HepG2 (cell line): Measurements from ENCODE around the gene URGCP. TPM values are rescaled to one million over a fixed set of nuclear protein-coding genes. Genes with fewer than 3 reads are reported as not detected.

Source experiments
- ETS1 ChIP-seq: sonication (generic); formaldehyde crosslinking; IDR thresholded peaks from 2 replicates; pipeline ENCODE4 v1.4.0; 2020; ENCODE audit warnings: missing genetic modification reagents
- FIP1L1 ChIP-seq: fragments of 200-400 bp; formaldehyde crosslinking; IDR thresholded peaks from 2 replicates; pipeline ENCODE4 v1.6.1; 2018; ENCODE audit warnings: low read depth, mild to moderate bottlenecking, low read length, moderate library complexity, borderline replicate concordance; ENCODE audit not compliant: insufficient read depth
- HMGXB4 ChIP-seq, 2 experiments: sonication (generic) in 1 of 2; formaldehyde crosslinking in 1 of 2; IDR thresholded peaks; 2 replicates each; pipeline versions ENCODE4 v1.4.0 to v1.6.1; 2018 to 2020; ENCODE audit warnings: missing genetic modification reagents in 2 of 2, borderline replicate concordance in 1 of 2, low read depth in 1 of 2, mild to moderate bottlenecking in 1 of 2, missing biosample characterization in 1 of 2
- KDM3A ChIP-seq: IDR thresholded peaks from 2 replicates; pipeline ENCODE4 v1.6.1; 2018; ENCODE audit warnings: low read depth, missing compliant biosample characterization
- NFIC ChIP-seq: IDR thresholded peaks from 2 replicates; pipeline ENCODE4 v1.6.1; 2012; ENCODE audit warnings: mild to moderate bottlenecking, low read length, inconsistent platforms
- PLRG1 ChIP-seq: fragments of 450-650 bp; conservative IDR thresholded peaks from 2 replicates; pipeline ENCODE4 v1.6.1; 2016
- RXRA ChIP-seq: sonication (generic); formaldehyde crosslinking; IDR thresholded peaks from 2 replicates; pipeline ENCODE4 v1.5.1; 2020; ENCODE audit warnings: missing genetic modification reagents
- TSC22D2 ChIP-seq: sonication (generic); formaldehyde crosslinking; IDR thresholded peaks from 2 replicates; pipeline ENCODE4 v1.5.1; 2020; ENCODE audit warnings: missing genetic modification reagents, mild to moderate bottlenecking, borderline replicate concordance
- U2AF1 ChIP-seq: fragments of 200-400 bp; formaldehyde crosslinking; optimal IDR thresholded peaks from 2 replicates; pipeline ENCODE3; 2017; ENCODE audit warnings: mild to moderate bottlenecking, low read depth, low read length
- ZBTB44 ChIP-seq: sonication (generic); formaldehyde crosslinking; IDR thresholded peaks from 2 replicates; pipeline ENCODE4 v1.4.0; 2020; ENCODE audit warnings: missing genetic modification reagents
- ZNF142 ChIP-seq: sonication (generic); formaldehyde crosslinking; IDR thresholded peaks from 2 replicates; pipeline ENCODE4 v1.4.0; 2020; ENCODE audit warnings: missing genetic modification reagents
- ZNF234 ChIP-seq: sonication (generic); formaldehyde crosslinking; conservative IDR thresholded peaks from 2 replicates; pipeline ENCODE4 v1.5.1; 2020; ENCODE audit warnings: mild to moderate bottlenecking, missing genetic modification reagents
- ZNF367 ChIP-seq: sonication (generic); formaldehyde crosslinking; IDR thresholded peaks from 2 replicates; pipeline ENCODE4 v1.4.0; 2020; ENCODE audit warnings: missing genetic modification reagents, borderline replicate concordance
- polyA plus RNA-seq, 8 experiments: library from polyadenylated mRNA; depleted of rRNA in 3 of 8; stranded (reverse) in 7 of 8; unstranded in 1 of 8; fragments of >200 nt; fragmentation: Illumina TruSeq in 4 of 8; extraction: Trizol in 4 of 8; gene quantifications; 2 replicates each; pipeline versions ENCODE4 v1.2.1 to v1.2.3, GENCODE V29; 2011 to 2016; ENCODE audit warnings: low read depth in 4 of 8, missing spikeins in 1 of 8, mixed read lengths in 1 of 8; ENCODE audit not compliant: insufficient read depth in 1 of 8
- total RNA-seq, 5 experiments: library from RNA; depleted of rRNA; stranded (reverse); fragments of >200 nt; fragmentation: Illumina TruSeq; extraction: Trizol; gene quantifications; 2 replicates each; pipeline ENCODE4 v1.2.3, GENCODE V29; 2016; ENCODE audit warnings: low read depth in 1 of 5
- TF ChIP-seq, protein P1 (sequence below): sonication (generic); formaldehyde crosslinking; IDR thresholded peaks from 2 replicates; pipeline ENCODE4 v1.5.0; 2020; ENCODE audit warnings: missing genetic modification reagents
- TF ChIP-seq, protein P2 (sequence below): sonication (generic); formaldehyde crosslinking; IDR thresholded peaks from 2 replicates; pipeline ENCODE4 v1.4.0; 2020; ENCODE audit warnings: missing genetic modification reagents

The URGCP gene
- total and polyA plus RNA-seq, 2 of the 13 experiments (the other 11 are each of a cell fraction or from before 2014, with no cell fraction given), result 22.3 to 25.8 TPM

DNA sequence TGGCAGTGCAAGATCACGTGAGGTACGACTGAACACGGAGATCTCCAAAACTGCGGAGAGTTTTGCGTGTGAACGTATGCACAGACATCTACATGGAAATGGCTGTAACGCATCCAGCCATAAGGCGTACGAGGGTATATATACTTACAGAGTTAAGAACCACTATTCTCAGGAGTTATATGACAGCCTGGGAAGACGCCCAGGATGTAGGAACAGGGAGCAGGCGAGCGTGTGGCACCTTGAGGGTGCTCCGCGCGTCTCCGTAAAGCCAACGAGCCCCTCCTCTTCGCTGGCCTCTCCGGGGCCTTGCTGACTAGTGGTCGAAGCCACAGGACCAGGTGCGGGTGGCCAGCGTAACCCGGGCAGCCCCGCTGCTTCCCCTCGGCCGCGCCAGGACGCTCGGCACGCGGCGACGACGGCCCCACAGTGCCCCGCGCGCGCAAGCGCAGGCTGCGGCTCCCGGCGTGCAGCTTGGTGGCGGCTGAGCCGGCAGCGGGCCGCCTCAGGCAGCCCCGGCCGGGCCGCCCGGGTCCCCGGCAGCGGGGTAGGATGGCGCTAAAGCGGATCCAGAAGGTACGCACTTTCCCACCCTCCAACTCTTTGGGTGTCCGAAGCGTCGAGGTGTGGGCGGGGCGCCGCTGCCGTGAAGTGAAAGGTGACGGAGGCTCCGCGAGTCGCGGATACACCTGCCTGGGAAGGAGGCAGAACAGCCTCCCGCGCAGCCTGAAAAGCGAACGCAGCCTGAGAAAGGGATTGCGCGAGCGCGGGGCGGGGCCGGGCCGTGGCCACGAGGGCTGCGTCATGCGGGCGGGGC is 19.8 kb upstream of the URGCP start, which contains the start of gene UBE2D4 (continued):
- TF ChIP-seq, protein P1, sequence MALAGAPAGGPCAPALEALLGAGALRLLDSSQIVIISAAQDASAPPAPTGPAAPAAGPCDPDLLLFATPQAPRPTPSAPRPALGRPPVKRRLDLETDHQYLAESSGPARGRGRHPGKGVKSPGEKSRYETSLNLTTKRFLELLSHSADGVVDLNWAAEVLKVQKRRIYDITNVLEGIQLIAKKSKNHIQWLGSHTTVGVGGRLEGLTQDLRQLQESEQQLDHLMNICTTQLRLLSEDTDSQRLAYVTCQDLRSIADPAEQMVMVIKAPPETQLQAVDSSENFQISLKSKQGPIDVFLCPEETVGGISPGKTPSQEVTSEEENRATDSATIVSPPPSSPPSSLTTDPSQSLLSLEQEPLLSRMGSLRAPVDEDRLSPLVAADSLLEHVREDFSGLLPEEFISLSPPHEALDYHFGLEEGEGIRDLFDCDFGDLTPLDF (CRISPR knock-in tag), result peak; percentile 89
- TF ChIP-seq RXRA, result 0 out of 2 replicates have a peak, but pooled peaks have one; percentile 46
- peak; percentile 40 for TF ChIP-seq U2AF1
- TF ChIP-seq PLRG1, result no peak
- peak; percentile 87; the same call in 1 of the 2 replicates for TF ChIP-seq ETS1 (CRISPR knock-in tag)
- TF ChIP-seq TSC22D2 (CRISPR knock-in tag), result peak; percentile 68; the same call in 1 of the 2 replicates
- peak; percentile 24; the same call in 1 of the 2 replicates for TF ChIP-seq KDM3A (CRISPR knock-in tag)
- TF ChIP-seq HMGXB4 (CRISPR knock-in tag; IDR thresholded peaks at IDR 0.05; ENCODE audit: borderline replicate concordance in 1 of 2, low read depth in 1 of 2), result peak; percentile 60 to 64
- TF ChIP-seq ZNF142 (CRISPR knock-in tag), result peak; percentile 92
- TF ChIP-seq ZBTB44 (CRISPR knock-in tag), result peak; percentile 49; the same call in 1 of the 2 replicates
- TF ChIP-seq, protein P2, sequence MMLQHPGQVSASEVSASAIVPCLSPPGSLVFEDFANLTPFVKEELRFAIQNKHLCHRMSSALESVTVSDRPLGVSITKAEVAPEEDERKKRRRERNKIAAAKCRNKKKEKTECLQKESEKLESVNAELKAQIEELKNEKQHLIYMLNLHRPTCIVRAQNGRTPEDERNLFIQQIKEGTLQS (CRISPR knock-in tag), result peak; percentile 44
- no peak for TF ChIP-seq NFIC
- peak; percentile 69; the same call in 1 of the 2 replicates for TF ChIP-seq ZNF367
- TF ChIP-seq FIP1L1, result no peak
- no peak; the same call in 1 of the 2 replicates for TF ChIP-seq ZNF234 (CRISPR knock-in tag)
